ENCODE measurements around the gene HMG20A. TPM values are rescaled to one million over a fixed set of nuclear protein-coding genes. Genes with fewer than 3 reads are reported as not detected.

Gene HMG20A
- total and polyA plus RNA-seq, 2 of the 13 experiments (the other 11 are each of a cell fraction or from before 2014, with no cell fraction given): 28.0 to 35.2 TPM

- intact Hi-C loops (cut with micrococcal nuclease; ENCODE audit: unreplicated experiment) (no loop called here), in situ Hi-C loops (cut with HindIII; ENCODE audit: extremely low pct_ligation_motif_present, low pct_unique_long_range_greater_than_20kb) (no loop called here)
- POLR2A ChIA-PET: no interaction called here
- Histone ChIP-seq H3K4me2 (ENCODE audit: low read depth, low read length) (no peak overlapping the region), H3K27ac (ENCODE audit: extremely low read length, insufficient read depth, low read length) (no peak overlapping the region), H3K4me3 (replicated peaks in 1 of 3; ENCODE audit: insufficient read depth in 1 of 3, low read depth in 2 of 3, low read length in 3 of 3) (no peak overlapping the region), H3K9ac (ENCODE audit: insufficient read depth, low read depth, low read length) (no peak overlapping the region), H3K9me3 (ENCODE audit: low read length) (no peaks in the 10 kb centered on the region), H3K27me3 (ENCODE audit: control insufficient read depth in 1 of 2, insufficient read depth in 2 of 2, low read length in 2 of 2) (no peaks in the 10 kb centered on the region), H2AFZ (ENCODE audit: low read length) (no peak overlapping the region), H3K4me1 (ENCODE audit: insufficient read depth, low read length) (no peaks in the 10 kb centered on the region), H3K36me3 (replicated peaks in 1 of 2; ENCODE audit: control insufficient read depth in 1 of 2, insufficient read depth in 2 of 2, low read length in 2 of 2) (peaks cover 23 to 64% of the 10 kb centered on the region in 2 experiments), H3K79me2 (ENCODE audit: insufficient read depth, low read length) (no peaks in the 10 kb centered on the region), H4K20me1 (ENCODE audit: insufficient read depth, low read length) (no peaks in the 10 kb centered on the region)
- no peak for TF ChIP-seq SYNCRIP (IDR thresholded peaks at IDR 0.05; ENCODE audit: insufficient read depth, low read depth, low read length)
- TF ChIP-seq HIC2 (CRISPR knock-in tag; IDR thresholded peaks at IDR 0.05; ENCODE audit: low read depth): no peak
- no peak for TF ChIP-seq MAF1 (CRISPR knock-in tag; IDR thresholded peaks at IDR 0.05; ENCODE audit: borderline replicate concordance)
- no peak for TF ChIP-seq PRPF4 (IDR thresholded peaks at IDR 0.05; ENCODE audit: low read depth, low read length, poor library complexity, severe bottlenecking)
- no peak for TF ChIP-seq RFX1 (IDR thresholded peaks at IDR 0.05)
- TF ChIP-seq ZNF205 (CRISPR knock-in tag; IDR thresholded peaks at IDR 0.05): no peak
- TF ChIP-seq TBL1XR1 (IDR thresholded peaks at IDR 0.05; ENCODE audit: borderline replicate concordance, low read length, partially characterized antibody): no peak
- no peak for TF ChIP-seq ZNF691 (CRISPR knock-in tag; IDR thresholded peaks at IDR 0.05; ENCODE audit: borderline replicate concordance, low read depth)
- no peak for TF ChIP-seq MIER3 (CRISPR knock-in tag; IDR thresholded peaks at IDR 0.05; ENCODE audit: borderline replicate concordance)
- BruUV-seq (replicated peaks): no TSS peak
- 91% methylated on average over 2 of the region's 2 CpGs for WGBS (ENCODE audit: low lambda C conversion rate)
- CTCF ChIA-PET (ENCODE audit: low intra/inter-chr PET ratio, low total read pairs): no interaction called here
- DNase-seq (ENCODE audit: low spot score): no peak
- no peak for ATAC-seq
- no peak for FAIRE-seq
These were observed 61.9 kb downstream of the HMG20A start for GRCh38 chr15:77482570-77482969.

Measured in HepG2 (cell line).